HG02840 (cell line): ENCODE measurements around the gene IP6K1.

Source experiments
- ATAC-seq: cut with Tn5 transposase; IDR thresholded peaks from one replicate; pipeline ENCODE4 v1.9.1; 2021; ENCODE audit warnings: mild to moderate bottlenecking, moderate library complexity, moderate number of reproducible peaks; ENCODE audit not compliant: unreplicated experiment, low FRiP score

The IP6K1 gene

GRCh38 chr3:49727924-49728361 is 58.4 kb downstream of the IP6K1 start:
- no peak for ATAC-seq

- ATAC-seq = no peak
Observed at GRCh38 chr3:49727154-49727923, 59.0 kb downstream of the IP6K1 start.

GRCh38 chr3:49725906-49726681 is 60.2 kb downstream of the IP6K1 start:
- no peak for ATAC-seq

- no peak for ATAC-seq
Observed at GRCh38 chr3:49724586-49724985, 61.8 kb downstream of the IP6K1 start.

- peak; percentile 65 for ATAC-seq
Observed at GRCh38 chr3:49723628-49724551, 62.5 kb downstream of the IP6K1 start, which contains the start of gene GMPPB. GMPPB (minus strand) TSS chr3:49723951; CDS start chr3:49723726, 225 bp downstream.

GRCh38 chr3:49723296-49723627 is 63.1 kb downstream of the IP6K1 start:
- ATAC-seq = peak; percentile 5

GRCh38 chr3:49722896-49723295 is 63.4 kb downstream of the IP6K1 start:
- ATAC-seq = no peak

GRCh38 chr3:49721896-49722781 is 64.2 kb downstream of the IP6K1 start:
- no peak for ATAC-seq

- no peak for ATAC-seq
Observed at GRCh38 chr3:49721596-49721895, 64.8 kb downstream of the IP6K1 start.

- ATAC-seq = no peak
Observed at GRCh38 chr3:49720855-49721595, 65.3 kb downstream of the IP6K1 start.

GRCh38 chr3:49719214-49719884 is 67.0 kb downstream of the IP6K1 start, which contains the start of gene AMIGO3:
AMIGO3 (minus strand) TSS chr3:49719684; CDS start chr3:49719465, 219 bp downstream.
- peak; percentile 41 for ATAC-seq

GRCh38 chr3:49718858-49719213 is 67.5 kb downstream of the IP6K1 start:
- ATAC-seq = no peak

- no peak for ATAC-seq
Observed at GRCh38 chr3:49717959-49718857, 68.1 kb downstream of the IP6K1 start.

- ATAC-seq = no peak
Observed at GRCh38 chr3:49717211-49717958, 69.0 kb downstream of the IP6K1 start.

- ATAC-seq = no peak
Observed at GRCh38 chr3:49716691-49717210, 69.6 kb downstream of the IP6K1 start.

GRCh38 chr3:49716169-49716568 is 70.2 kb downstream of the IP6K1 start:
- no peak for ATAC-seq
